AG04450 (cell line): Measurements from ENCODE around the gene MYL11. TPM values are rescaled to one million over a fixed set of nuclear protein-coding genes. Genes with fewer than 3 reads are reported as not detected.

Source experiments
- CTCF ChIA-PET: fragments of 300-600, 350-600 bp; formaldehyde crosslinking; extraction: SDS; loops from one replicate; lab custom pipeline; 2022; ENCODE audit warnings: antibody characterized with exemption, inconsistent platforms; lab: Charles Lee
- POLR2A ChIA-PET: fragments of 350-600 bp; formaldehyde crosslinking; extraction: SDS; loops from one replicate; lab custom pipeline; 2021; ENCODE audit warnings: antibody characterized with exemption, inconsistent platforms; lab: Yijun Ruan, JAX
- DNase-seq: peaks from one replicate; pipeline ENCODE4 v3.0.0-alpha.2; 2011; ENCODE audit warnings: low read depth, low spot score
- H3K27ac ChIP-seq: one replicate; pipeline ENCODE4 v1.5.1; 2012; ENCODE audit warnings: low read depth, low read length, control low read depth
- H3K27me3 ChIP-seq: one replicate; pipeline ENCODE4 v1.6.0; 2012; ENCODE audit warnings: low read length; ENCODE audit not compliant: control insufficient read depth, insufficient read depth
- H3K4me3 ChIP-seq: 2 replicates; pipeline ENCODE4 v1.5.1; 2011; ENCODE audit warnings: mild to moderate bottlenecking, low read depth, low read length, control low read depth
- H3K9me3 ChIP-seq: 2 replicates; pipeline ENCODE4 v1.5.1; 2012; ENCODE audit warnings: low read length; ENCODE audit not compliant: control insufficient read depth, insufficient read depth
- CTCF ChIP-seq: IDR thresholded peaks from 2 replicates; pipeline ENCODE4 v1.5.1; 2011; ENCODE audit warnings: low read depth, low read length, control low read depth, inconsistent platforms
- polyA plus RNA-seq: library from polyadenylated mRNA; depleted of rRNA; stranded (reverse); fragments of >200 nt; gene quantifications from 2 replicates; pipeline ENCODE4 v1.2.3, GENCODE V29; 2011

Gene MYL11
- polyA plus RNA-seq, 1 experiment, result not detected

- Histone ChIP-seq H3K4me3 (peak overlapping the region; percentile 60), H3K9me3 (no peaks in the 10 kb centered on the region), H3K27me3 (no peaks in the 10 kb centered on the region), H3K27ac (no peak overlapping the region)
- TF ChIP-seq CTCF, result no peak
- ChIA-PET CTCF (interaction anchor here (0.5 to 2.0 kb wide), 5 partner anchors 8 to 51 kb away, joined by 3 to 13 read pairs (median 4); partner anchors contain the start of genes DCTPP1 and ZNF771), POLR2A (interaction anchor here (0.6 to 2.0 kb wide), 10 partner anchors 8 to 577 kb away, joined by 3 to 13 read pairs (median 6); partner anchors contain the start of genes DCTPP1, SEPHS2, TBX6 and ZNF688)
- DNase-seq, result no peak
These were observed 42.3 kb downstream of the MYL11 start for GRCh38 chr16:30416624-30417528.

DNA sequence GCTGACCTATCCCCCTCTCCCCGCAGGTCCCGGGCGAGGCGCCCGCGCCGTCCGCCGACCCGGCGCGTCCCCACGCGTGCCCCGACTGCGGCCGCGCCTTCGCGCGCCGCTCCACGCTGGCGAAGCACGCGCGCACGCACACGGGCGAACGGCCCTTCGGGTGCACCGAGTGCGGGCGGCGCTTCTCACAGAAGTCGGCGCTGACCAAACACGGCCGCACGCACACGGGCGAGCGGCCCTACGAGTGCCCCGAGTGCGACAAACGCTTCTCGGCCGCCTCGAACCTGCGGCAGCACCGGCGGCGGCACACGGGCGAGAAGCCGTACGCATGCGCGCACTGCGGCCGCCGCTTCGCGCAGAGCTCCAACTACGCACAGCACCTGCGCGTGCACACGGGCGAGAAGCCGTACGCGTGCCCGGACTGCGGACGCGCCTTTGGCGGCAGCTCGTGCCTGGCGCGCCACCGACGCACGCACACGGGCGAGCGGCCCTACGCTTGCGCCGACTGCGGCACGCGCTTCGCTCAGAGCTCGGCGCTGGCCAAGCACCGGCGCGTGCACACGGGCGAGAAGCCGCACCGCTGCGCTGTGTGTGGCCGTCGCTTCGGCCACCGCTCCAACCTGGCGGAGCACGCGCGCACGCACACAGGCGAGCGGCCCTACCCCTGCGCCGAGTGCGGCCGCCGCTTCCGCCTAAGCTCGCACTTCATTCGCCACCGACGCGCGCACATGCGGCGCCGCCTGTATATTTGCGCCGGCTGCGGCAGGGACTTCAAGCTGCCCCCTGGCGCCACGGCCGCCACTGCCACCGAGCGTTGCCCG lies 43.1 kb downstream of the MYL11 start:
- 0 out of 2 replicates have a peak, but pooled peaks have one; percentile 10 for TF ChIP-seq CTCF
- peak overlapping the region; percentile 60 for H3K4me3 ChIP-seq
- H3K27ac ChIP-seq, result no peak overlapping the region
- no peaks in the 10 kb centered on the region for H3K27me3 ChIP-seq
- no peaks in the 10 kb centered on the region for H3K9me3 ChIP-seq
- ChIA-PET POLR2A (interaction anchor here (0.6 to 2.0 kb wide), 12 partner anchors 8 to 578 kb away, joined by 3 to 13 read pairs (median 4); partner anchors contain the start of genes DCTPP1, SEPHS2, TBX6 and ZNF48), CTCF (interaction anchor here (0.5 to 2.0 kb wide), 5 partner anchors 9 to 50 kb away, joined by 3 to 13 read pairs (median 4); partner anchors contain the start of genes DCTPP1 and ZNF771)
- peak; percentile 80 for DNase-seq

- no peaks in the 10 kb centered on the region for H3K27me3 ChIP-seq
- no peaks in the 10 kb centered on the region for H3K9me3 ChIP-seq
- ChIA-PET POLR2A (interaction anchor here (0.6 to 2.0 kb wide), 11 partner anchors 9 to 327 kb away, joined by 3 to 13 read pairs (median 4); partner anchors contain the start of genes DCTPP1, SEPHS2, TBX6 and ZNF48), CTCF (interaction anchor here (0.5 to 2.0 kb wide), 5 partner anchors 9 to 305 kb away, joined by 3 to 13 read pairs (median 4); partner anchors contain the start of genes DCTPP1, GDPD3 and ZNF771)
- DNase-seq, result no peak
- H3K4me3 ChIP-seq, result peak overlapping the region; percentile 60
- no peak for TF ChIP-seq CTCF
- H3K27ac ChIP-seq, result no peak overlapping the region
These were observed 44.0 kb downstream of the MYL11 start for GRCh38 chr16:30418350-30419181.

- ChIA-PET POLR2A (no interaction called here), CTCF (interaction anchor here (0.8 to 1.0 kb wide), 2 partner anchors 12 to 115 kb away, joined by 3 to 4 read pairs; no protein-coding TSS in a partner anchor)
These were observed 46.4 kb downstream of the MYL11 start for GRCh38 chr16:30421010-30421409.

More at GRCh38 chr16:30421010-30421409, 46.4 kb downstream of the MYL11 start:
- Histone ChIP-seq H3K27me3 (no peaks in the 10 kb centered on the region), H3K4me3 (no peak overlapping the region), H3K27ac (no peak overlapping the region), H3K9me3 (no peaks in the 10 kb centered on the region)
- no peak for DNase-seq
- no peak for TF ChIP-seq CTCF
